NT2/D1 (cell line): ENCODE results near the gene NOX5.

Source experiments
- DNase-seq: peaks from one replicate; pipeline ENCODE4 v3.0.0-alpha.2; 2011; ENCODE audit warnings: low read depth, low spot score
- H3K27me3 ChIP-seq: 2 replicates; pipeline ENCODE4 v1.6.0; 2011; ENCODE audit warnings: mild to moderate bottlenecking; ENCODE audit not compliant: insufficient read length, insufficient read depth
- H3K36me3 ChIP-seq: 2 replicates; pipeline ENCODE4 v1.6.1; 2011; ENCODE audit warnings: mild to moderate bottlenecking, low read length, mixed read lengths; ENCODE audit not compliant: insufficient read depth, insufficient read length
- H3K4me1 ChIP-seq: 2 replicates; pipeline ENCODE4 v1.5.1; 2011; ENCODE audit not compliant: insufficient read depth, insufficient read length
- H3K4me3 ChIP-seq: 2 replicates; pipeline ENCODE4 v1.5.1; 2011; ENCODE audit warnings: low read depth; ENCODE audit not compliant: insufficient read length
- H3K9ac ChIP-seq: 2 replicates; pipeline ENCODE4 v1.6.0; 2011; ENCODE audit warnings: low read depth; ENCODE audit not compliant: insufficient read length
- H3K9me3 ChIP-seq: 2 replicates; pipeline ENCODE4 v1.5.1; 2011; ENCODE audit warnings: mild to moderate bottlenecking, low read length; ENCODE audit not compliant: insufficient read depth
- SUZ12 ChIP-seq: IDR thresholded peaks from 2 replicates; pipeline ENCODE4 v1.6.1; 2011; ENCODE audit not compliant: insufficient read length, insufficient read depth; ENCODE audit errors: extremely low read depth
- YY1 ChIP-seq: IDR thresholded peaks from 2 replicates; pipeline ENCODE4 v1.6.1; 2011; ENCODE audit not compliant: insufficient read length, insufficient read depth
- ZNF274 ChIP-seq: IDR thresholded peaks from 2 replicates; pipeline ENCODE4 v1.6.1; 2011; ENCODE audit warnings: mild to moderate bottlenecking, low read depth, low read length

Gene NOX5

GRCh38 chr15:69000725-69001503 lies 13.6 kb upstream of the NOX5 start:
- H3K27me3 ChIP-seq, result no peaks in the 10 kb centered on the region
- no peak for DNase-seq
- no peak overlapping the region for H3K4me3 ChIP-seq
- TF ChIP-seq ZNF274, result no peak
- no peak for TF ChIP-seq YY1
- TF ChIP-seq SUZ12, result no peak
- H3K9ac ChIP-seq, result no peak overlapping the region
- H3K4me1 ChIP-seq, result peaks cover 20% of the 10 kb centered on the region
- H3K36me3 ChIP-seq, result no peaks in the 10 kb centered on the region
- no peaks in the 10 kb centered on the region; the same call in 1 of the 2 replicates for H3K9me3 ChIP-seq

GRCh38 chr15:69002783-69003182 lies 11.7 kb upstream of the NOX5 start:
- Histone ChIP-seq H3K27me3 (no peaks in the 10 kb centered on the region), H3K4me1 (peaks cover 20% of the 10 kb centered on the region), H3K9ac (no peak overlapping the region), H3K9me3 (peaks cover 11% of the 10 kb centered on the region), H3K4me3 (no peak overlapping the region), H3K36me3 (no peaks in the 10 kb centered on the region)
- TF ChIP-seq YY1 (no peak), SUZ12 (no peak), ZNF274 (no peak)
- no peak for DNase-seq

GRCh38 chr15:69004011-69004410 lies 10.5 kb upstream of the NOX5 start:
- no peak for DNase-seq

GRCh38 chr15:69008056-69008455 lies 6.4 kb upstream of the NOX5 start:
- no peak for DNase-seq
- H3K4me3 ChIP-seq, result no peak overlapping the region
- no peaks in the 10 kb centered on the region for H3K36me3 ChIP-seq
- H3K27me3 ChIP-seq, result no peaks in the 10 kb centered on the region
- no peak overlapping the region for H3K9ac ChIP-seq
- TF ChIP-seq ZNF274 (no peak), YY1 (no peak), SUZ12 (no peak)
- H3K9me3 ChIP-seq, result peaks cover 23% of the 10 kb centered on the region
- no peaks in the 10 kb centered on the region for H3K4me1 ChIP-seq

More at GRCh38 chr15:69004011-69004410, 10.5 kb upstream of the NOX5 start:
- no peak overlapping the region for H3K4me3 ChIP-seq
- no peaks in the 10 kb centered on the region for H3K36me3 ChIP-seq
- H3K9ac ChIP-seq, result no peak overlapping the region
- TF ChIP-seq YY1 (no peak), SUZ12 (no peak), ZNF274 (no peak)
- peaks cover 23% of the 10 kb centered on the region for H3K9me3 ChIP-seq
- H3K27me3 ChIP-seq, result no peaks in the 10 kb centered on the region
- H3K4me1 ChIP-seq, result peaks cover 11% of the 10 kb centered on the region

- Histone ChIP-seq H3K4me3 (no peak overlapping the region), H3K4me1 (no peaks in the 10 kb centered on the region), H3K9ac (no peak overlapping the region), H3K9me3 (peaks cover 23% of the 10 kb centered on the region), H3K36me3 (no peaks in the 10 kb centered on the region), H3K27me3 (no peaks in the 10 kb centered on the region)
- DNase-seq, result no peak
- TF ChIP-seq YY1, result no peak
Measured at GRCh38 chr15:69009341-69009740, 5.2 kb upstream of the NOX5 start.

- Histone ChIP-seq H3K4me1 (peaks cover 7% of the 10 kb centered on the region), H3K27me3 (peaks cover 3% of the 10 kb centered on the region), H3K9me3 (peaks cover 23% of the 10 kb centered on the region), H3K4me3 (no peak overlapping the region), H3K36me3 (no peaks in the 10 kb centered on the region), H3K9ac (no peak overlapping the region)
- TF ChIP-seq ZNF274 (no peak), SUZ12 (no peak), YY1 (no peak)
- DNase-seq, result no peak
Measured at GRCh38 chr15:69011641-69012040, 2.9 kb upstream of the NOX5 start.

GRCh38 chr15:69012761-69013364 lies 1.6 kb upstream of the NOX5 start:
- H3K36me3 ChIP-seq, result no peaks in the 10 kb centered on the region
- H3K4me1 ChIP-seq, result peaks cover 7% of the 10 kb centered on the region
- peaks cover 3% of the 10 kb centered on the region for H3K27me3 ChIP-seq
- peaks cover 12% of the 10 kb centered on the region for H3K9me3 ChIP-seq
- no peak for DNase-seq
- no peak overlapping the region for H3K9ac ChIP-seq
- no peak overlapping the region for H3K4me3 ChIP-seq
- TF ChIP-seq ZNF274 (no peak), SUZ12 (no peak), YY1 (no peak)
